A549 (cell line): Measurements from ENCODE around the gene CEP162. TPM values are rescaled to one million over a fixed set of nuclear protein-coding genes. Genes with fewer than 3 reads are reported as not detected.
A peak's percentile ranks its signal among the peaks of the same experiment; 100 is the strongest.
"Not testable (repeated sequence)": the region's sequence is repeated elsewhere in the genome, so short reads cannot be mapped to it uniquely, and the experiment has no call there.

ENCODE experiments used
- ATAC-seq, 2 experiments: fragments of 200-7000 bp in 1 of 2; fragments of >200 bp in 1 of 2; cut with Nextera tagmentation in 1 of 2; cut with Tn5 transposase in 1 of 2; 3 replicates each; pipeline versions ENCODE4 v1.8.0 to v1.9.1; 2018 to 2020; ENCODE audit warnings: mild to moderate bottlenecking in 1 of 2, moderate library complexity in 1 of 2
- CTCF ChIA-PET: fragments of 300-600 bp; sonication (Branson Sonifier 250); formaldehyde crosslinking; extraction: SDS; loops from one replicate; lab custom pipeline; 2021; ENCODE audit warnings: antibody characterized with exemption, inconsistent platforms; lab: Yijun Ruan, JAX
- POLR2A ChIA-PET: fragments of 350-600 bp; formaldehyde crosslinking; extraction: SDS; loops from one replicate; lab custom pipeline; 2021; ENCODE audit warnings: antibody characterized with exemption, inconsistent platforms; lab: Yijun Ruan, JAX
- DNase-seq, 2 experiments: peaks; one replicate each; pipeline versions ENCODE4 v3.0.0 to v3.0.0-alpha.2; 2011 to 2016; ENCODE audit warnings: low read depth in 1 of 2, low spot score in 1 of 2
- FAIRE-seq: peaks from 2 replicates; lab custom pipeline; 2011; peaks lifted over from hg19 to GRCh38; lab: Jason Lieb, UNC
- H3K27ac ChIP-seq, 2 experiments: fragments of >200 bp; sonication (Bioruptor Twin); formaldehyde crosslinking; 3 replicates each; pipeline ENCODE4 v1.5.1; 2016 to 2017
- H3K4me1 ChIP-seq: fragments of >200 bp; sonication (Bioruptor Twin); formaldehyde crosslinking; 3 replicates; pipeline ENCODE4 v1.6.1; 2016
- H3K4me2 ChIP-seq: fragments of >200 bp; sonication (Bioruptor Twin); formaldehyde crosslinking; 3 replicates; pipeline ENCODE4 v1.6.1; 2016
- H3K4me3 ChIP-seq: fragments of >200 bp; sonication (Bioruptor Twin); formaldehyde crosslinking; 3 replicates; pipeline ENCODE4 v1.5.1; 2016
- H3K9me3 ChIP-seq: fragments of >200 bp; sonication (Bioruptor Twin); formaldehyde crosslinking; 3 replicates; pipeline ENCODE4 v1.6.1; 2016
- BHLHE40 ChIP-seq: IDR thresholded peaks from 2 replicates; pipeline ENCODE4 v1.6.1; 2012; ENCODE audit warnings: low read depth, low read length, inconsistent platforms
- CBX2 ChIP-seq: fragments of 200-600 bp; sonication (generic); IDR thresholded peaks from 2 replicates; pipeline ENCODE4 v1.6.1; 2016; ENCODE audit warnings: low read depth, mild to moderate bottlenecking, borderline replicate concordance
- CHD2 ChIP-seq: fragments of 150-350 bp; IDR thresholded peaks from 2 replicates; pipeline ENCODE4 v1.6.1; 2014; ENCODE audit warnings: low read length; ENCODE audit not compliant: partially characterized antibody
- CHD4 ChIP-seq: fragments of 200-600 bp; sonication (generic); IDR thresholded peaks from 2 replicates; pipeline ENCODE4 v1.6.1; 2016; ENCODE audit warnings: antibody characterized with exemption, mild to moderate bottlenecking, borderline replicate concordance
- CTCF ChIP-seq: fragments of >200 bp; sonication (Bioruptor Twin); formaldehyde crosslinking; IDR thresholded peaks from 3 replicates; pipeline ENCODE4 v1.5.1; 2016
- EHF ChIP-seq: fragments of 250-450 bp; sonication (Bioruptor Pico); IDR thresholded peaks from 2 replicates; pipeline ENCODE4 v1.5.0; 2020; ENCODE audit warnings: mild to moderate bottlenecking
- ELK1 ChIP-seq: fragments of 150-350 bp; IDR thresholded peaks from 2 replicates; pipeline ENCODE4 v1.6.1; 2014; ENCODE audit warnings: low read depth, mild to moderate bottlenecking, low read length
- FOSB ChIP-seq: fragments of 250-450 bp; sonication (Bioruptor Pico); IDR thresholded peaks from 2 replicates; pipeline ENCODE4 v1.5.0; 2020; ENCODE audit warnings: mild to moderate bottlenecking, moderate library complexity
- FOSL2 ChIP-seq, 2 experiments: fragments of 450-650 bp in 1 of 2; fragments of >200 bp in 1 of 2; sonication (Bioruptor Twin) in 1 of 2; formaldehyde crosslinking; IDR thresholded peaks; 2 replicates each; pipeline versions ENCODE4 v1.5.0 to v1.6.1; 2016 to 2020; ENCODE audit warnings: mild to moderate bottlenecking in 1 of 2, moderate library complexity in 1 of 2
- FOXS1 ChIP-seq: fragments of 250-450 bp; sonication (Bioruptor Pico); IDR thresholded peaks from 2 replicates; pipeline ENCODE4 v1.5.0; 2020; ENCODE audit warnings: mild to moderate bottlenecking, moderate library complexity
- HEYL ChIP-seq: fragments of 250-450 bp; sonication (Bioruptor Pico); IDR thresholded peaks from 2 replicates; pipeline ENCODE4 v1.8.0; 2021; ENCODE audit warnings: mild to moderate bottlenecking, moderate library complexity
- HOXA7 ChIP-seq: fragments of 250-450 bp; sonication (Bioruptor Pico); IDR thresholded peaks from 2 replicates; pipeline ENCODE4 v1.5.0; 2020; ENCODE audit warnings: mild to moderate bottlenecking, moderate library complexity
- HOXB13 ChIP-seq: fragments of 250-450 bp; sonication (Bioruptor Pico); IDR thresholded peaks from 2 replicates; pipeline ENCODE4 v1.5.0; 2020; ENCODE audit warnings: low read depth, mild to moderate bottlenecking, moderate library complexity
- JUN ChIP-seq, 2 experiments: fragments of >200 bp; sonication (Bioruptor Twin); formaldehyde crosslinking; IDR thresholded peaks; 2 replicates in 1 of 2; 3 replicates in 1 of 2; pipeline ENCODE4 v1.6.1; 2016 to 2017
- KDM5A ChIP-seq: fragments of 200-600 bp; sonication (generic); IDR thresholded peaks from 2 replicates; pipeline ENCODE4 v1.6.1; 2016; ENCODE audit warnings: antibody characterized with exemption, mild to moderate bottlenecking
- MAFK ChIP-seq: fragments of 450-650 bp; IDR thresholded peaks from 2 replicates; pipeline ENCODE4 v1.6.1; 2014; ENCODE audit not compliant: partially characterized antibody
- MYC ChIP-seq: IDR thresholded peaks from 2 replicates; pipeline ENCODE4 v1.6.1; 2012; ENCODE audit warnings: mild to moderate bottlenecking, inconsistent platforms, low read length, improper control_type of control experiment, borderline replicate concordance
- PBX3 ChIP-seq: IDR thresholded peaks from 2 replicates; pipeline ENCODE4 v1.6.1; 2012
- WGBS: methylation state at CpG from one replicate; pipeline ENCODE4 v1.1.6; 2017; ENCODE audit errors: missing lambda C conversion rate; 5-methylcytosine and 5-hydroxymethylcytosine counted together
- polyA plus RNA-seq, 4 experiments: library from polyadenylated mRNA; depleted of rRNA in 3 of 4; stranded (reverse); fragments of >200 nt; fragmentation: RNase III in 1 of 4; extraction: RNeasy Plus Mini Kit Qiagen cat#74134 plus additional on column Dnase treatment in 1 of 4; gene quantifications; 2 replicates in 3 of 4; 3 replicates in 1 of 4; pipeline ENCODE4 v1.2.3, GENCODE V29; 2011 to 2017

The CEP162 gene
- polyA plus RNA-seq, 2 of the 4 experiments (the other 2 are of a cell fraction): 2.1 to 2.3 TPM

GRCh38 chr6:84218091-84218490 is 9.4 kb downstream of the CEP162 start:
- CTCF ChIA-PET: interaction anchor here (0.9 to 1.8 kb wide), 2 partner anchors 359 to 603 kb away, joined by 4 to 5 read pairs; partner anchors contain the start of gene CYB5R4

GRCh38 chr6:84213217-84213616 is 14.2 kb downstream of the CEP162 start:
- Histone ChIP-seq H3K4me1 (no peaks in the 10 kb centered on the region), H3K9me3 (no peaks in the 10 kb centered on the region), H3K4me3 (no peak overlapping the region), H3K27ac (no peak overlapping the region), H3K4me2 (no peak overlapping the region)
- TF ChIP-seq MAFK: peak; percentile 89
- no peak for TF ChIP-seq BHLHE40
- no peak for TF ChIP-seq ELK1
- ChIA-PET POLR2A (no interaction called here), CTCF (interaction anchor here (0.7 kb wide), 1 partner anchor 271 kb away, joined by 3 read pairs; no protein-coding TSS in a partner anchor)
- 90% methylated on average over 1 of the region's 1 CpG for WGBS
- DNase-seq (no peak), FAIRE-seq (no peak), ATAC-seq (no peak)

More at GRCh38 chr6:84218091-84218490, 9.4 kb downstream of the CEP162 start:
- POLR2A ChIA-PET: no interaction called here
- TF ChIP-seq MAFK: no peak
- no peak for TF ChIP-seq HEYL (CRISPR knock-in tag)
- TF ChIP-seq CHD2: no peak
- TF ChIP-seq FOXS1: no peak
- TF ChIP-seq FOSB (CRISPR knock-in tag): no peak
- no peak for TF ChIP-seq ELK1
- no peak for TF ChIP-seq HOXA7 (CRISPR knock-in tag)
- TF ChIP-seq BHLHE40: no peak
- no peak for TF ChIP-seq CBX2
- DNase-seq (no peak), FAIRE-seq (no peak), ATAC-seq (no peak)
- H3K9me3 ChIP-seq: no peaks in the 10 kb centered on the region
- no peak overlapping the region for H3K27ac ChIP-seq
- H3K4me1 ChIP-seq: no peaks in the 10 kb centered on the region
- no peak overlapping the region for H3K4me3 ChIP-seq
- no peak overlapping the region for H3K4me2 ChIP-seq
- 96% methylated on average over 3 of the region's 3 CpGs for WGBS

GRCh38 chr6:84204011-84204410 is 23.4 kb downstream of the CEP162 start:
- no peaks in the 10 kb centered on the region for H3K9me3 ChIP-seq
- TF ChIP-seq HOXA7 (CRISPR knock-in tag) (no peak), KDM5A (no peak), FOSL2 (IDR thresholded peaks at IDR 0.05) (no peak), FOSL2 (CRISPR knock-in tag; IDR thresholded peaks at IDR 0.05) (no peak), CTCF (no peak), HOXB13 (CRISPR knock-in tag) (no peak), CHD4 (no peak), MYC (no peak), PBX3 (no peak), JUN (IDR thresholded peaks at IDR 0.05) (no peak), BHLHE40 (no peak), EHF (CRISPR knock-in tag) (no peak)
- TF ChIP-seq, all 56 proteins: peak for 0
- FAIRE-seq (no peak), ATAC-seq (no peak), DNase-seq (no peak)
- POLR2A ChIA-PET: no interaction called here
- WGBS: 80% methylated on average over 3 of the region's 3 CpGs
- CTCF ChIA-PET: no interaction called here
- Histone ChIP-seq H3K4me1 (no peaks in the 10 kb centered on the region), H3K27ac (no peak overlapping the region), H3K4me2 (no peak overlapping the region), H3K4me3 (no peak overlapping the region)

- H3K9me3 ChIP-seq, POLR2A ChIA-PET, CTCF ChIA-PET, H3K4me2 ChIP-seq, H3K27ac ChIP-seq, H3K4me1 ChIP-seq, H3K4me3 ChIP-seq, ATAC-seq, DNase-seq, FAIRE-seq: not testable (repeated sequence)
- WGBS: 89% methylated on average over 6 of the region's 6 CpGs
These were observed 27.5 kb downstream of the CEP162 start for GRCh38 chr6:84199987-84200386.
